Tibial artery (tissue), 4 donors: ENCODE data around the gene INSC.

ENCODE experiments used
- DNase-seq, 2 donors: peaks; one replicate each; pipeline ENCODE4 v3.0.0-alpha.2; 2019
- H3K27ac ChIP-seq, 2 donors: fragments of 200-600 bp; sonication (generic) in 1 of 2; 1 replicate in 1 of 2; 2 replicates in 1 of 2; pipeline ENCODE4 v1.5.1; 2018 to 2019; ENCODE audit warnings: mild to moderate bottlenecking in 1 of 2
- H3K27me3 ChIP-seq, 2 donors: fragments of 200-600 bp; sonication (generic) in 1 of 2; one replicate each; pipeline versions ENCODE4 v1.5.1 to v1.6.0; 2016 to 2019
- H3K36me3 ChIP-seq, 3 donors: fragments of 200-600 bp; sonication (generic) in 2 of 3; one replicate each; pipeline ENCODE4 v1.5.1; 2016 to 2019; ENCODE audit warnings: mild to moderate bottlenecking in 2 of 3
- H3K4me1 ChIP-seq, 4 donors: fragments of 200-600 bp; sonication (generic) in 2 of 4; 1 replicate in 3 of 4; 2 replicates in 1 of 4; pipeline ENCODE4 v1.5.1; 2016 to 2019
- H3K4me3 ChIP-seq, 2 donors: fragments of 200-600 bp; sonication (generic) in 1 of 2; 1 replicate in 1 of 2; 2 replicates in 1 of 2; pipeline ENCODE4 v1.5.1; 2018 to 2019; ENCODE audit warnings: mild to moderate bottlenecking in 2 of 2
- H3K9me3 ChIP-seq, 3 donors: fragments of 200-600 bp; sonication (generic) in 1 of 3; one replicate each; pipeline ENCODE4 v1.5.1; 2016 to 2019
- intact Hi-C: fragments of 100-400 bp; cut with DNase I; formaldehyde crosslinking; loops from one replicate; pipeline ENCODE4 v1.15.0; 2023; ENCODE audit warnings: low total_unique reads
- TF ChIP-seq, protein P1 (sequence below), 2 experiments: fragments of 200-600 bp in 1 of 2; fragments of 450-650 bp in 1 of 2; IDR thresholded peaks; one replicate each; pipeline ENCODE4 v1.5.1; 2017 to 2019; ENCODE audit warnings: antibody characterized with exemption in 2 of 2, mild to moderate bottlenecking in 1 of 2, moderate library complexity in 1 of 2

Gene INSC

DNA sequence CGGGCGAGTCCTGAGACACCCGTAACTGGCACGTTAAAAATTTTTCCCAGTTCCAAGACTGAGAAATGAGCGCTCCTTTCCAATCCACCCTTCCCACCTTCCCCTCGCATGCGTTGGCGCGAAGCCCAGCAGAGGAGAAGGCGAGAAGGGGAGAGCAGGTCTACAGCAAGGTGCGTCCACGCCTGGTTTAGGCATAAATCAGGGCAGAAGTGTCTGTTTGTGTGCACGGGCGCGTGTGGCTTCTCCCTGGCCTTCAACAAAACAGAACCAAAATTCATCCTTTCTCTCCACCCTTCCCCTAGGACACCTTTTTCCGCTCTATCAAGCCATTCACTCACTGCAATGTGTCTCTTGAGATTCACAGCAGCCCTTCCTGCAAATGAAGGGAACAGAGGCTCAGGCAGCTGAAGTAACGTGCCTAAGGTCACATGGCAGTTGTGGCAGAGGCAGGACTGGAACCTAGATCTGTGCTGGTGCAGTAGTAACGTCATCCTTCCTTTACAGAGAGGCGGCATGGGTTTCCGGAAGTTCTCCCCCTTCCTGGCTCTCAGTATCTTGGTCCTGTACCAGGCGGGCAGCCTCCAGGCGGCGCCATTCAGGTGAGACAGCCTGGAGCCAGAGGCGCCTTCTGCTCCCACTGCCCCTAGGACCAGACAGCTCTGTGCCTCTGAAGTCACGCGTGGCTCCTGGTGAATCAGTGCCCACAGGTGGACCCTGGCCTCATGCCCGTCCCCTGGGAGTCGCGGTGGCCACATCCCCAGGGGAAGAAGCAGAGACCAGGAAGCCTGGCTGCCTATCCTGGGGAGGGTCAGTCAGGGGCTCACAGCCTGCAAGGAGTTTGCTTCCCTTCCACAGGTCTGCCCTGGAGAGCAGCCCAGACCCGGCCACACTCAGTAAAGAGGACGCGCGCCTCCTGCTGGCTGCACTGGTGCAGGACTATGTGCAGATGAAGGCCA, 40.2 kb upstream of the INSC start:
- Histone ChIP-seq H3K27me3 (peaks cover 0 to 50% of the 10 kb centered on the region in 2 donors), H3K4me3 (peak overlapping the region; percentile 22 to 33), H3K4me1 (peaks cover 0 to 21% (median 18%) of the 10 kb centered on the region in 4 donors), H3K9me3 (peaks cover 0 to 9% (median 0%) of the 10 kb centered on the region in 3 donors), H3K27ac (no peak overlapping the region), H3K36me3 (no peaks in the 10 kb centered on the region)
- peak; percentile 78 to 79 for DNase-seq
- intact Hi-C loops, result loop anchor here (5.0 to 10.0 kb wide), 2 partner anchors 100 to 167 kb away; partner anchors contain the start of gene CALCA
- TF ChIP-seq, protein P1, sequence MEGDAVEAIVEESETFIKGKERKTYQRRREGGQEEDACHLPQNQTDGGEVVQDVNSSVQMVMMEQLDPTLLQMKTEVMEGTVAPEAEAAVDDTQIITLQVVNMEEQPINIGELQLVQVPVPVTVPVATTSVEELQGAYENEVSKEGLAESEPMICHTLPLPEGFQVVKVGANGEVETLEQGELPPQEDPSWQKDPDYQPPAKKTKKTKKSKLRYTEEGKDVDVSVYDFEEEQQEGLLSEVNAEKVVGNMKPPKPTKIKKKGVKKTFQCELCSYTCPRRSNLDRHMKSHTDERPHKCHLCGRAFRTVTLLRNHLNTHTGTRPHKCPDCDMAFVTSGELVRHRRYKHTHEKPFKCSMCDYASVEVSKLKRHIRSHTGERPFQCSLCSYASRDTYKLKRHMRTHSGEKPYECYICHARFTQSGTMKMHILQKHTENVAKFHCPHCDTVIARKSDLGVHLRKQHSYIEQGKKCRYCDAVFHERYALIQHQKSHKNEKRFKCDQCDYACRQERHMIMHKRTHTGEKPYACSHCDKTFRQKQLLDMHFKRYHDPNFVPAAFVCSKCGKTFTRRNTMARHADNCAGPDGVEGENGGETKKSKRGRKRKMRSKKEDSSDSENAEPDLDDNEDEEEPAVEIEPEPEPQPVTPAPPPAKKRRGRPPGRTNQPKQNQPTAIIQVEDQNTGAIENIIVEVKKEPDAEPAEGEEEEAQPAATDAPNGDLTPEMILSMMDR (IDR thresholded peaks at IDR 0.05), result peak; percentile 56 to 65

- no peak overlapping the region for H3K27ac ChIP-seq
- peaks cover 0 to 50% of the 10 kb centered on the region in 2 donors for H3K27me3 ChIP-seq
- TF ChIP-seq, protein P1 (IDR thresholded peaks at IDR 0.05), result no peak
- no peak overlapping the region for H3K4me3 ChIP-seq
- intact Hi-C loops, result loop anchor here (10.0 kb wide), 1 partner anchor 100 kb away; the partner anchor contains the start of gene CALCA
- H3K36me3 ChIP-seq, result no peaks in the 10 kb centered on the region
- H3K4me1 ChIP-seq, result peaks cover 0 to 21% (median 18%) of the 10 kb centered on the region in 4 donors
- no peak for DNase-seq
- H3K9me3 ChIP-seq, result peaks cover 0 to 3% (median 0%) of the 10 kb centered on the region in 3 donors
These were observed 39.6 kb upstream of the INSC start for GRCh38 chr11:15075162-15075526.

DNA sequence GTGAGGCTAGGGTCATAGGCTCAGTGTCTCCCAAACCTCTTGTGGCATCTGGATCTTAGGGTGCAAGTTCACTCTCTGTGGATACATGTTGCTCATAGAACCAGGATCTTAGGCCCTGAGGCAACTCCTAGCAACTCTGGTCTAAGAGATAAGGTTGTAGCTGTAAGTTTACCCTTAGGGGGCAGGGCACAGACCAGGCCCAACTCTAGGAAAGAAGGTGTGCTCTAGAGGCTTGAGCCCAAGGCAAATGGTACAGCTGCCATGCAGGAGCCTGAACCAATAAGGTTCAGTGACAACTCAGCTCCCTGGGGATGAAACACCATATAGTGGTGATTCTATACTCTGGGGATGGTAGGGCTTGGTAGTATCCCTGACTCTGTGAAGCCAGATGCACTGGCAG, 23.5 kb upstream of the INSC start:
- H3K4me1 ChIP-seq, result no peaks in the 10 kb centered on the region
- TF ChIP-seq, protein P1 (IDR thresholded peaks at IDR 0.05), result no peak
- DNase-seq, result no peak
- no peaks in the 10 kb centered on the region for H3K27me3 ChIP-seq
- no peak overlapping the region for H3K27ac ChIP-seq
- H3K9me3 ChIP-seq, result no peaks in the 10 kb centered on the region
- intact Hi-C loops, result no loop called here
- no peak overlapping the region for H3K4me3 ChIP-seq
- H3K36me3 ChIP-seq, result no peaks in the 10 kb centered on the region

DNA sequence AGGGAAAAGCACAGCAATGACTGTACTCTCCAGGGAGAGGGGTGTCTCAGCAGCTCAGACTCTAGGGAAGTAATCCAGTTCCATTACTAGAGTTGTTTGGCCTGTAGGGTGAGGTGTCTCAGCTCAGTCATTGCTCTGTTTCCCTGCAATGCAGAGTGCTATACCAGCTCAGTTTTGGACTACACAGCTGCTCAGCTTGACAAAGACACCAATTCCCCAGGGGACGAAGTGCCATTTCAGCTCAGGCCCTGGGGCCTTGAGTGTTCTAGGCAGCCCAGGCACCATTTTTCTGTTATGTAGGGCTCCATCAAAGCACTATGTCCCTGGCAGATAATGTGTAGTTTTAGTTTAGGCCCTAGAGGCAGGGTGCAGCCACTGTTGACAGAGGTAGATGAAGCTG, 23.1 kb upstream of the INSC start:
- Histone ChIP-seq H3K4me3 (no peak overlapping the region), H3K9me3 (no peaks in the 10 kb centered on the region), H3K4me1 (no peaks in the 10 kb centered on the region), H3K36me3 (no peaks in the 10 kb centered on the region), H3K27me3 (no peaks in the 10 kb centered on the region), H3K27ac (no peak overlapping the region)
- DNase-seq, result no peak
- intact Hi-C loops, result no loop called here
- TF ChIP-seq, protein P1 (IDR thresholded peaks at IDR 0.05), result no peak

DNA sequence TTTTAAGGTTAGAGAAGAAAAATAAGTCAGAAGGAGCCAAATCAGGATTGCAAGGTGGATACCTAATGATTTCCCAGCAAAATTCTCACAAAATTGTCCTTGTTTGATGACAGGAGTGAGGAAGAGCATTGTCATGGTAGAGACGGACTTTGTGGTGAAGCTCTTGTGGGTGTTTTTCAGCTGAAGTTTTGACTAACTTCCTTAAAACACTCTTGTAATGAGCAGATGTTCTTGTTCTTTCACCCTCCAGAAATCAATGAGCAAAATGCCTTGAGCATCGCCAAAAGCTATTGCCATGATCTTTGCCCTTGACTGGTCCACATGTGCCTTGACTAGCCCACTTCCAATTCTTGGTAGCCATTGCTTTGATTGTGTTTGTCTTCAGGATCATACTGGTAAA, 21.3 kb upstream of the INSC start:
- H3K9me3 ChIP-seq, result no peaks in the 10 kb centered on the region
- no peak for DNase-seq
- H3K27ac ChIP-seq, result no peak overlapping the region
- H3K4me3 ChIP-seq, result no peak overlapping the region
- H3K27me3 ChIP-seq, result no peaks in the 10 kb centered on the region
- no peaks in the 10 kb centered on the region for H3K4me1 ChIP-seq
- intact Hi-C loops, result no loop called here
- TF ChIP-seq, protein P1 (IDR thresholded peaks at IDR 0.05), result no peak
- H3K36me3 ChIP-seq, result no peaks in the 10 kb centered on the region
